IPS DF 19.7 (cell line): ENCODE measurements around the gene MYL7.

ENCODE experiments used
- DNase-seq: peaks from one replicate; pipeline ENCODE4 v3.0.0-alpha.2; 2013; ENCODE audit warnings: low read depth, low spot score

The MYL7 gene

GRCh38 chr7:44150966-44151941 is 10.1 kb upstream of the MYL7 start:
- no peak for DNase-seq

DNA sequence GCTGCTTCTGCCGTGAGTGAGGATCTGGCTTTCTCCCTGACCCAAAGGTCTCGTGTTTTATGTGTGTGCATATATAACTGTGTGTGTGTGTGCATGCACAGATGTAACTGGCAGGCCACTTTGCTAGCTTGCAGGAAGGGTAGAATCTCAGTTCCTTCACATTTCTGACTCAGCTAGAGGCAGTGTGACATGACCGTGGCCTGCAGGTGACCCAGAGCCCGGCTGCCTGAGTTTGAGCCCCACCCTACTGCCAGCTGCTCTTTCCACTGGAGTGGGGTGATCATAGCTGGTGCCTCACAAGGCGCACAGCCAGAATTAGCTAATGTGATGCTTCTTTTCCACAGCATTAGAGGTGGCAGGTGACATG is 9.3 kb upstream of the MYL7 start:
- DNase-seq: no peak

DNA sequence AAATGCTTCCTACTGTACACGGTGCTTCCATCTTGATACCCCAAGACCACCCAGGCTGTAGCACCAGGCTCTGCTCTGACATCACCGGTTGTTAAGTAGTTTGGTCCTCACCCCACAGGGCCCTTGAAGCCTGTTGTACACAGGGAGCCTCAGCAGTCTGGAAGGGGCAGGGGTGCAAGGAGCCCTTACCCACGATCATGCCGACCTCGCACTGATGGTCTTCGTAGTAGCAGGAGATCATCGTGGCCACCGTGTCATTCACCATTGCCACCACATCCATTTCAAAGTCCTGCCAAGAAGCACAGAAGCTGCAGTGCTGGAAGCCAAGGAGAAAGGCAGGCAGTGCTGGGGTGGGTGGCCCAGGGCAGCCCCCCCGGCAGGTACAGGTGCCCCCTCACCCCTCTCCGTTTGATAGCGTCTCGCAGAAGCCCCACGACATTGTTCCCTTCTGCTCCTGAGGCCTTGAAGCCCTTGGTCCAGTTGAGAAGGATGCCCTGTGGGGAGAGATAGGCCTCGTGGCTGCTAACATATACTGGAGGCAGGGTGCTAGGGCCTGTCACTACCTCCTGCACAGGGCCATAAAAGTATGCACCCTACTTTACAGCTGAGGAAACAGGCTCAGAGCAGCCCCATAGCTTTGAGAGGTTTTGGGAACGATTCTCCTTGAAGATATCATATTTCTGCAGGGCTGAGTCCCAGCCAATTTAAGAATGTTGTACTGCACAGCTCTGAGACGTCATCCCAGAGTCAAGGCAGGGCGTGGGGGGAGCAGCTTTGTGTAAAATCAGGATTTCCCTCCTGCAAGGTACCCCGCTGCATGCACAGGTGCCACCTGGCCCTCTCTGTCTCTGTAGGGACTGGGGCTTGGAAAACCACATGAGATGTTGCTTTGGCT is 8.7 kb upstream of the MYL7 start:
- DNase-seq: no peak

- DNase-seq: no peak
Observed at GRCh38 chr7:44148961-44149536, 7.9 kb upstream of the MYL7 start.

- DNase-seq: no peak
Observed at GRCh38 chr7:44148166-44148565, 7.0 kb upstream of the MYL7 start.

- no peak for DNase-seq
Observed at GRCh38 chr7:44147026-44147991, 6.2 kb upstream of the MYL7 start.

GRCh38 chr7:44145969-44146911 is 5.1 kb upstream of the MYL7 start:
- DNase-seq: peak; percentile 48

DNA sequence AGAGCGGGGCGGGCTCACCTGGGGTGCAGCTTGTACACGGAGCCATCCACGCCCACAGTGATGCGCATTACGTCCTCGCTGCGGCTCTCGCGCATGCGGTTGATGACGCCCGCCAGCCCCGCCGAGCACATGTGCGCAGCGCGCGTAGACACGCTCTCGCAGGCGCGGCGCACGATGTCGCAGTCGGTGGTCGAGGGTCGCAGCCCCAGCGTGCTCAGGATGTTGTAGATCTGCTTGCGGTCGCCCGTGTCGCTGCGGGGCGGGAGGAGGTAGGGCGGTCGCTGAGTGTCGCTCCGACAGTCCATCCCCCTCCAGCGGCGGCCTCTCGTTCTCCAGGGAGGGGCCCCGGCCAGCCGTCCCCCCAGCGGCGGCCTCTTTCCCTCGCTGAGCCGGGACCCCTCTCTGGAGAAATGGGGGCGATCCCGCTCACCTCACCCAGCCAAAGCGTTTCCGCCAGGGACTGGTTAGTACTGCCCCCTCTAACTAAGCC is 4.4 kb upstream of the MYL7 start:
- DNase-seq: no peak

DNA sequence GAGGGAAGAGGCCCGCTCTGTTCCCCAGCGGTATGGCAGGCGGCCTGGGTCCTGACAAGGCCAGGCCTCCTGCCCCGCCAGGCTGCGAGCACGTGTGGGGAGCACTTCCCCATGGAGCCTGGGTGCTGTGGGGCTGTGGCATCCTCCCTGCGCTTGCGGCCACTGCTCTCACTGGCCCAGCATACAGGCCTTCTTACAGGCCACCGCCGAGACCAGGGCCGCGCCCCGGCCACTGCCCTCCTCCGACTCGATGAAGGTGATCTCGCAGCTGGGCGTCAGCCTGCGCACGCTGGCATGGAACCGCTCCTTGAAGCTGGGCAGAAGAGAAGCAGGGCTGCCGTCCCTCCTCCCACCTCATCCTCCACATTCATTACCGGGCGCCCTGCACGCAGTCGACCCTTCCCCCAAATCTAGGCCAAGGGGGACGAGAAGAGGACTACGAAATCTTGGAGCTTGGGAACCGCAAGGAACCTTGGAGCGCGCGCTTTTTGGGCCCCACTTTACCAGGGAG is 3.9 kb upstream of the MYL7 start:
- no peak for DNase-seq

GRCh38 chr7:44144426-44144967 is 3.4 kb upstream of the MYL7 start:
- no peak for DNase-seq

DNA sequence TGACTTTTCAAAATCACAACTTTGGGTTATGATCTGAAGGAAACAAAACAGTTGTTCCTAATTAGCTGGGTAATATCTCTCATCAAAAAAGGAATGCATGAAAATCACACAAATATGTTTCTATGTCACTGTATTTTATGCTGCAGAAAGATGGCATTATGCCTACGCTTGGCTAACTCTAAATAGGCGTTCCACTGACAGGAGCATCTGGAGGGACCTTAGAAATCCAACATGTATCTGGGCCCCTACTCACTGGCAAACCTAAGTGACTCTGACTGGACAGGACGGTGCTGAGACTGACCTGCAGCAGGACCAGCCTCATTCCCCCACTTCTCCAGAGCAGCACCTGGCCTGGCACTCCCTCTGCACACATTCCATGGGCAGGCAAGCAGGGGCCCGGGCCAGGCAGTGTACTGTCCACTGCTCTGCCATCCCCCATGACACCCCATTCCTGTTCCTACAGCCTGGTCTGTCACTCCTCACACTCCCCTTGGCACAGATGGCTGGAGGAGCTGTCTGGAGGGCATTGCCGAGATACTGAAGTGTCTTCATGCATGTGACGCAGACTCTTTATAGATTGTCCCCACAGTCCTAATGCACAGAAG is 2.6 kb upstream of the MYL7 start:
- no peak for DNase-seq

DNA sequence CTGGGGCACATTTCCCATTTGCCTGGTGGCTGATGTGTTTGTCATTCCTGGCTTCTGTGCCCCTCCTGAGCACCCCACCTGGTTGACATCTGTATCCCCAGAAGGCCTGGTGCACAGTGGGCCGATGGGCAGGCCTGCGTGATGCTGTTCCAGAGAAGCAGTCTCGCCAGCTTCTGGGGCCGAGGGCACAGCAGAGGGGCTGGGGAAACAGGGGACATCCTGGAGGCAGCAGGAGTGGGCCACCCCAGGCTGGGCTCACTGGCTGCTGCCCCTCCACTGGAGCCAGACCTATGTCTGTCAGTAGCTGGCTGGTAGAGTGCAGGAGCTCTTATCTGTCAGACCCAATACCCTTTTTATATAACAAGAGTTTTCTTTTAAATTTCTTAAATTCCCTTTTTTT is 896 bp upstream of the MYL7 start:
- no peak for DNase-seq

GRCh38 chr7:44140341-44140740 is 791 bp downstream of the MYL7 start:
- DNase-seq: no peak

- DNase-seq: no peak
Observed at GRCh38 chr7:44139311-44140010, 1.7 kb downstream of the MYL7 start.

GRCh38 chr7:44138698-44139097 is 2.4 kb downstream of the MYL7 start:
- no peak for DNase-seq

GRCh38 chr7:44136731-44137130 is 4.4 kb downstream of the MYL7 start:
- DNase-seq: no peak

DNA sequence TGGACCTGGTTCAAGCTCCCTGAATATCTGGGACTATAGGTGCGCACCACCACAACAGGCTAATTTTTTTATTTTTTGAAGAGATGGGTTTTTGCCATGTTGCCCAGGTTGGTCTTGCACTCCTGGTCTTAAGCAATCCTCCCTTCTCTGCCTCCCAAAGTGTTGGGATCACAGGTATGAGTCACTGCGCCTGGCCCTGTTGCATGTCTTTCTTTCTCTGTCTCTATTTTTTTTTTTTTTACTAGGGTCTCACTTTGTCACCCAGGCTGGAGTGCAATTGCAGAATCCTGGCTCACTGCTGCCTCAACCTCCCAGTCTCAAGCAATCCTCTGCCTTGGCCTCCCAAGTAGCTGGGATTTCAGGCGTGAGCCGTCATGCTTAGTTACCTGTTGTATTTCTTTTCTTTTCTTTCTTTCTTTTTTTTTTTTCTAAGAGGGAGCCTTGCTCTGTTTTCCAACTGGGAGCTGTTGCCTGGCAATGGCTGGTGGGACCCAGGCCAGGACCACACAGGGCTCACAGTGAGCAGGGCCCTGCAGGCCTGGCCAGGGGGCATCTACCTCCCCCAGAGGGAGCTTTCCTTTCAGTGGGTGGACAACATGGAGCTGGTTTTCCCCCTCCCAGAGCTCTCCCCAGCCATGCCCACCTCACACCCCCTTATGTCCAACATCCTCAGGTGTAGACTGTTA is 6.0 kb downstream of the MYL7 start:
- DNase-seq: no peak

- DNase-seq: no peak
Observed at GRCh38 chr7:44133295-44133694, 7.8 kb downstream of the MYL7 start.
